Osteocyte (in vitro differentiated cells): ENCODE results near the gene PYCARD. TPM values are rescaled to one million over a fixed set of nuclear protein-coding genes. Genes with fewer than 3 reads are reported as not detected.
"Not testable (repeated sequence)": the region's sequence is repeated elsewhere in the genome, so short reads cannot be mapped to it uniquely, and the experiment has no call there.

Experiments
- DNase-seq: peaks from one replicate; pipeline ENCODE4 v3.0.0; 2021; ENCODE audit warnings: mixed read lengths; ENCODE audit not compliant: unreplicated experiment; ENCODE audit errors: extremely low spot score
- H3K27ac Mint-ChIP-seq: one replicate; pipeline ENCODE4 v1.8.0; 2021; ENCODE audit warnings: mild to moderate bottlenecking, mixed read lengths; ENCODE audit not compliant: unreplicated experiment
- H3K27me3 Mint-ChIP-seq: one replicate; pipeline ENCODE4 v1.8.0; 2021; ENCODE audit warnings: mixed read lengths; ENCODE audit not compliant: unreplicated experiment
- H3K36me3 Mint-ChIP-seq: one replicate; pipeline ENCODE4 v1.8.0; 2021; ENCODE audit warnings: mixed read lengths; ENCODE audit not compliant: unreplicated experiment
- H3K4me1 Mint-ChIP-seq: one replicate; pipeline ENCODE4 v1.8.0; 2021; ENCODE audit warnings: mixed read lengths; ENCODE audit not compliant: unreplicated experiment
- H3K4me3 Mint-ChIP-seq: one replicate; pipeline ENCODE4 v1.8.0; 2021; ENCODE audit warnings: mild to moderate bottlenecking, moderate library complexity, mixed read lengths; ENCODE audit not compliant: unreplicated experiment
- H3K9me3 Mint-ChIP-seq: one replicate; pipeline ENCODE4 v1.8.0; 2021; ENCODE audit warnings: mixed read lengths; ENCODE audit not compliant: unreplicated experiment
- total RNA-seq: library from RNA; stranded (reverse); gene quantifications from 2 replicates; pipeline ENCODE4 v1.2.1, GENCODE V29; 2021
- TF ChIP-seq, protein P1 (sequence below): fragments of 200-600 bp; sonication (generic); IDR thresholded peaks from 2 replicates; pipeline ENCODE4 v1.5.0; 2021; ENCODE audit warnings: antibody characterized with exemption, mild to moderate bottlenecking, moderate library complexity

PYCARD gene
- total RNA-seq, 1 donor from 2014 or later, result 6.1 TPM

DNA sequence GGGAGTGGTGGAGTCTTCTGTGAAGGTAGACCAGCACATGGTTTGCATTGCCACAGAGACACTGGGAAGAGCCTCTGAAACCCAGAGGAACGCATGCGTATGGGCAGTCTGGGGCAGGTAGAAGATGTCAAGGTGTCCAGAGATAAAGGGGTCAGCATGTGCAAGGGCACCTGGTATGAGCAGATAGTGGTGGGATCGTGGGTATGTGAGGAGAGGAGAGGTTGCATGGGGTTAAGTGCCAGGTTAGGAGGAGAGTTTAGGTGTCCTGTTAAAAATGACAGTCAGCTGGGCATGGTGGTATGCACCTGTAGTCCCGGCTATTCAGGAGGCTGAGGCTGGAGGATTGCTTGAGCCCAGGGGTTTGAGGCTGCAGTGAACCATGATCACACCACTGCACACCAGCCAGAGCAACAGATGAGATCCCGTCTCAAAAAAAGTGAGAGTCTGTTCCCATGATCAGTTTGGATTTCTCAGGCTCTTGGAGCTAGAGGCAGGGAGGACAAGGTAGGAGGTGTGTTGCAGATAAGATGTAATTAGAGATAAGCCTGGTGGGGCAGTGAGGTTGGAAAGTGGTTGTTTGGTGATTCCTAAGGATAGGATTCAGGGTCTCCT, 3.0 kb downstream of the PYCARD start:
- TF ChIP-seq, protein P1, sequence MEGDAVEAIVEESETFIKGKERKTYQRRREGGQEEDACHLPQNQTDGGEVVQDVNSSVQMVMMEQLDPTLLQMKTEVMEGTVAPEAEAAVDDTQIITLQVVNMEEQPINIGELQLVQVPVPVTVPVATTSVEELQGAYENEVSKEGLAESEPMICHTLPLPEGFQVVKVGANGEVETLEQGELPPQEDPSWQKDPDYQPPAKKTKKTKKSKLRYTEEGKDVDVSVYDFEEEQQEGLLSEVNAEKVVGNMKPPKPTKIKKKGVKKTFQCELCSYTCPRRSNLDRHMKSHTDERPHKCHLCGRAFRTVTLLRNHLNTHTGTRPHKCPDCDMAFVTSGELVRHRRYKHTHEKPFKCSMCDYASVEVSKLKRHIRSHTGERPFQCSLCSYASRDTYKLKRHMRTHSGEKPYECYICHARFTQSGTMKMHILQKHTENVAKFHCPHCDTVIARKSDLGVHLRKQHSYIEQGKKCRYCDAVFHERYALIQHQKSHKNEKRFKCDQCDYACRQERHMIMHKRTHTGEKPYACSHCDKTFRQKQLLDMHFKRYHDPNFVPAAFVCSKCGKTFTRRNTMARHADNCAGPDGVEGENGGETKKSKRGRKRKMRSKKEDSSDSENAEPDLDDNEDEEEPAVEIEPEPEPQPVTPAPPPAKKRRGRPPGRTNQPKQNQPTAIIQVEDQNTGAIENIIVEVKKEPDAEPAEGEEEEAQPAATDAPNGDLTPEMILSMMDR, result no peak
- Mint-ChIP-seq H3K9me3 (no peaks in the 10 kb centered on the region), H3K36me3 (peaks cover 23% of the 10 kb centered on the region), H3K4me1 (peaks cover 40% of the 10 kb centered on the region), H3K4me3 (no peak overlapping the region), H3K27me3 (peaks cover 4% of the 10 kb centered on the region), H3K27ac (no peak overlapping the region)
- no peak for DNase-seq

DNA sequence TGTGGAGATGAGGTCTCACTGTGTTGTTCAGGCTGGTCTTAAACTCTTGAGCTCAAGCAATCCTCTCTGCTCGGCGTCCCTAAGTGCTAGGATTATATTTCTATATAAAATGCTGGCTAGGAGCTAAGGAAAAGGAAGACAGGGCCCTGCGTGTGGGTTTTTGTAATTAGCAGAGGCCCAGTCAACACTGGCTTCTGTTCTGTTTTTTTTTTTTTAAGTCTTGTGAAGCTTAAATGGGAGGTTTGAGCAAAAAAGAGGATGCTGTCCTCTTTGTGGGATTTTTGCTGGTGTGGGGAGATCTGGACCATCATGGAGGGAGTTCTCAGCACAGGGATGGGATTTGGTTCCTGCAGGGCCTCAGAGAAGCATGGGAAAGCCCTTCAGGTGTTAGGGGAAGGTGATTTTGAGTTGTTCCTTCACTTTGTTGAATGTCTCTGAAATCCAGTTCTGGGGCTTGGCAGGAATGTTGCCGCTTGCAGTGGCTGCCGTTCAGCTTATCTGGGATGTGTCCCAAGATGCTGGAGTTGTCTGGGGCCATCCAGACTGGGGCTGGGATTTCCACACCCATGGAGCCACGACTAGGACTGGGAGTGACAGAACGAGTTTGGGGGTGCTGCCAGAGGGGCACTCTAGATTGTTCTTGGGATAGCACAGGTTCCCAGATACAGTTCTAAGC, 4.2 kb downstream of the PYCARD start:
- Mint-ChIP-seq H3K4me1 (peaks cover 38% of the 10 kb centered on the region), H3K27me3 (peaks cover under 1% of the 10 kb centered on the region), H3K27ac (peak overlapping the region; percentile 48), H3K36me3 (peaks cover 29% of the 10 kb centered on the region), H3K9me3 (no peaks in the 10 kb centered on the region), H3K4me3 (no peak overlapping the region)
- DNase-seq, result no peak
- TF ChIP-seq, protein P1, result no peak

DNA sequence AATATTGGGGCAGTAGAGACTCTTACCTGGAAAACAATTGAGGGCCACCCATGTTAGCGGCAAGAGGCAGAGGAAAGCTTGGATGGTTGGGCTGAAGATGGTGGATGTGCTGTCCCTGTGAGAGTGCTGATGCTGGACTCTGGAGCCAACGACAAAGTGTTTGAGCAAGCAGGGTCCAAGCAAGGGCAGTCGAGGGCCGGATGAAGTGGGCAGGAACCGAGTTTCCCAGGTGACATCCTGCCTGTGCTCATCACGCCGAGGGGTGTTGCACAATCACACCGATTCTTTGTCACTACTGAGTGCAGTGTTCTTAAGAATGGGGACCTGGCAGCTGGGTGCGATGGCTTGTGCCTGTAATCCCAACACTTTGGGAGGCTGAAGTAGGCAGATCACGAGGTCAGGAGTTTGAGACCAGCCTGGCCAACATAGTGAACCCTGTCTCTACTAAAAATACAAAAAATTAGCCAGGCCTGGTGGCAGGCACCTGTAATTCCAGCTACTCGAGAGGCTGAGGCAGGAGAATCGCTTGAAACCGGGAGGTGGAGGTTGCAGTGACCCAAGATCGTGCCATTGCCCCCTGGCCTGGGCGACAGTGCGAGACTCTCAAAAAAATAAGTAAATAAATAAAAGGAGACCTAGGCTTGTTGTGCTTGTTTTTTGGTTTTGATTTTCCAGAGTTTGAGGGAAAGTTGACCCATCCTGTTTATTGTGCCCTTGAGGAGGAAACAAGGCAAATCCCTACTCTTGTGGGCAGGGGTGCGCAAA, 6.1 kb downstream of the PYCARD start:
- Mint-ChIP-seq H3K4me1 (peaks cover 26% of the 10 kb centered on the region), H3K27ac (no peak overlapping the region)
- TF ChIP-seq, protein P1, result no peak

DNA sequence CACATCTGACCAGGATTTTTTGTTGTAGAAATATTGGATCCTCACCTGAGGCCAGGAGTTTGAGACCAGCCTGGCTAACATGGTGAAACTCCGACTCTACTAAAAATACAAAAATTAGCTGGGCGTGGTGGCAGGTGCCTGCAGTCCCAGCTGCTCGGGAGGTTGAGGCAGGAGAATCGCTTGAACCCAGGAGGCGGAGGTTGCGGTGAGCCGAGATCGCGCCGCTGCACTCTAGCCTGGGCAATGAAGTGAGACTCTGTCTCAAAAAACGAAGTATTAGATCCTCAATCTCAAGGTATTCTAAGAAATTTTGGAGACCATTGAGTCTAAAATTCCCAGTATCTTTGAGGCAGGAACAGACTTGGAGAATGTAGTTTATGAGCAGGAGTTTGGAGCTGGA, 6.7 kb downstream of the PYCARD start:
- H3K9me3 Mint-ChIP-seq, DNase-seq, H3K4me3 Mint-ChIP-seq, H3K27ac Mint-ChIP-seq, H3K27me3 Mint-ChIP-seq: not testable (repeated sequence)
- H3K4me1 Mint-ChIP-seq, result peaks cover 20% of the 10 kb centered on the region
- peaks cover 50% of the 10 kb centered on the region for H3K36me3 Mint-ChIP-seq

More for the DNA sequence above, 6.1 kb downstream of the PYCARD start:
- Mint-ChIP-seq H3K4me3 (no peak overlapping the region), H3K9me3 (no peaks in the 10 kb centered on the region), H3K36me3 (peaks cover 43% of the 10 kb centered on the region), H3K27me3 (no peaks in the 10 kb centered on the region)
- no peak for DNase-seq

DNA sequence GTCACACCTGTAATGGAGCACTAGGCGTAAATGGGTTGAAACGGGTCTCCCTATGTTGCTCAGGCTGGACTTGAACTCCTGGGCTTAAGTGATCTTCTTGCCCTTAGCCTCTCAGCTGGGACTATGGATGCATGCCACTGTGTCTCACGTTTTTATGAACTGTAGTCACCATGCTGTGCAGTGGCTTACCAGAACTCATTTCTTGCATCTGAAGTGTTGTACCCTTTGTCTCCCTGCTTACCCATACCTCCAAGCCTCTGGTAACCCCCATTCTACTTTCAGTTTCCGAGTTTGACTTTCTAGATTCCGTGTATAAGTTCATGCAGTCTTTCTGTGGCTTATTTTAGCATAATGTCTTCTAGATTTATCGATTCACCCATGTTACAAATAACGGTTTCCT, 7.7 kb downstream of the PYCARD start:
- Mint-ChIP-seq H3K4me1 (peaks cover 11% of the 10 kb centered on the region), H3K36me3 (peaks cover 59% of the 10 kb centered on the region), H3K9me3 (no peaks in the 10 kb centered on the region), H3K27ac (no peak overlapping the region), H3K4me3 (no peak overlapping the region), H3K27me3 (no peaks in the 10 kb centered on the region)
- DNase-seq, result no peak
- TF ChIP-seq, protein P1, result no peak
